Activated CD4-positive, CD25-positive, alpha-beta regulatory T cell treated with anti-CD3 and anti-CD28 coated beads, Interleukin-2, amount 50 U/mL, for 72 hours (primary cell): ENCODE measurements around the gene TRIP13.
"Not testable (repeated sequence)": the region's sequence is repeated elsewhere in the genome, so short reads cannot be mapped to it uniquely, and the experiment has no call there.

Source experiments
- DNase-seq: peaks from one replicate; pipeline ENCODE4 v3.0.0; 2021

The TRIP13 gene

GRCh38 chr5:922436-923280 lies 30.0 kb downstream of the TRIP13 start:
- no peak for DNase-seq

GRCh38 chr5:923281-923873 lies 30.7 kb downstream of the TRIP13 start:
- peak; percentile 68 for DNase-seq

GRCh38 chr5:926417-927171 lies 33.9 kb downstream of the TRIP13 start:
- no peak for DNase-seq

- DNase-seq: no peak
Measured at GRCh38 chr5:927172-928015, 34.7 kb downstream of the TRIP13 start.

- DNase-seq: peak; percentile 14
Measured at GRCh38 chr5:929182-929581, 36.5 kb downstream of the TRIP13 start.

GRCh38 chr5:929596-929995 lies 36.9 kb downstream of the TRIP13 start:
- DNase-seq: no peak

GRCh38 chr5:930866-931265 lies 38.2 kb downstream of the TRIP13 start:
- no peak for DNase-seq

GRCh38 chr5:931570-932145 lies 39.0 kb downstream of the TRIP13 start:
- peak; percentile 5 for DNase-seq

GRCh38 chr5:932151-932627 lies 39.5 kb downstream of the TRIP13 start:
- DNase-seq: peak; percentile 25

- DNase-seq: no peak
Measured at GRCh38 chr5:932628-933250, 40.1 kb downstream of the TRIP13 start.

GRCh38 chr5:933251-933861 lies 40.7 kb downstream of the TRIP13 start:
- no peak for DNase-seq

GRCh38 chr5:933951-934350 lies 41.3 kb downstream of the TRIP13 start:
- DNase-seq: peak; percentile 7

GRCh38 chr5:934381-934967 lies 41.8 kb downstream of the TRIP13 start:
- DNase-seq: not testable (repeated sequence)

- no peak for DNase-seq
Measured at GRCh38 chr5:935510-936084, 42.9 kb downstream of the TRIP13 start.

- peak; percentile 19 for DNase-seq
Measured at GRCh38 chr5:936149-937144, 43.8 kb downstream of the TRIP13 start.

- peak; percentile 21 for DNase-seq
Measured at GRCh38 chr5:937151-937924, 44.7 kb downstream of the TRIP13 start.

GRCh38 chr5:939368-939767 lies 46.7 kb downstream of the TRIP13 start:
- peak; percentile 19 for DNase-seq

GRCh38 chr5:940741-941140 lies 48.1 kb downstream of the TRIP13 start:
- not testable (repeated sequence) for DNase-seq
